GM10847 (cell line): ENCODE data around the gene CTAGE1.

ENCODE experiments used
- POLR2A ChIP-seq: IDR thresholded peaks from 2 replicates; pipeline ENCODE4 v1.6.1; 2011; ENCODE audit not compliant: insufficient read length; ENCODE audit errors: extremely low read depth

Gene CTAGE1

DNA sequence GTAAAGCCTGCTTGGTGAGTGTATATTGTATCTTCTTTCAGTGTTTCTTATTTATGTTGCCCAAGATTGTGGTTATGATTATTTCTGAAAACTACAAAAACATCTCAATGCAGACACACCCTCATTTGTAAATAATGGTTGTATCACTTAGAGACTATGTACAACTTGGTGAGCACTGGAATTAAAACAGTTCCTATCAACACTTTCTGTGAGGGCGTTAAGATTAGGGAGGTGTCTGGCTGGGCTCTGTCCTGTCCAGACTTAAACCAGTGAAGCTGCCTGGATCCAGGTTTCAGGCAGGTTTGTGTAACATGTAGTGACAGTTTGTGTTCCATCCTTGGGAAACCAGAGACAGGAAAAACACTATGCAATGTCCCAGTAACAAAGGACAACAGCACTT is 49.7 kb downstream of the CTAGE1 start:
- no peak for TF ChIP-seq POLR2A

DNA sequence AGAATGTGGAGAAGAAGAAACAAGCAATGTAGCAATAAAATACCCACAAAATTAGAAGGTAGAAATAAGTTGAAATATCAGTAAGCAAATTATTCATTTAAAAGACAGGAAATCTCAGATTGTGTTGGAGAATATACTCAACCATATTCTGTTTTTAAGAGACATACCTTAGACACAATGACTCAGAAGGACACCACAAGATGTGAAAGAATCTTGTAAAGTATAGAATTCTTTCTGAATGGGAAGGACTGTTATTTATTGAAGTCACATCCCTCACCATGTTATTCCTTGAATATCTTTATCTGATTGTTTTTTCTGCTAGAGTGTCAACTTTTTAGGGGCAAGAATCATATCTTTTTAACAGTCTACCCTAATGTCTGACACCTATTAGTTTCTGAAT is 50.4 kb downstream of the CTAGE1 start:
- no peak for TF ChIP-seq POLR2A

DNA sequence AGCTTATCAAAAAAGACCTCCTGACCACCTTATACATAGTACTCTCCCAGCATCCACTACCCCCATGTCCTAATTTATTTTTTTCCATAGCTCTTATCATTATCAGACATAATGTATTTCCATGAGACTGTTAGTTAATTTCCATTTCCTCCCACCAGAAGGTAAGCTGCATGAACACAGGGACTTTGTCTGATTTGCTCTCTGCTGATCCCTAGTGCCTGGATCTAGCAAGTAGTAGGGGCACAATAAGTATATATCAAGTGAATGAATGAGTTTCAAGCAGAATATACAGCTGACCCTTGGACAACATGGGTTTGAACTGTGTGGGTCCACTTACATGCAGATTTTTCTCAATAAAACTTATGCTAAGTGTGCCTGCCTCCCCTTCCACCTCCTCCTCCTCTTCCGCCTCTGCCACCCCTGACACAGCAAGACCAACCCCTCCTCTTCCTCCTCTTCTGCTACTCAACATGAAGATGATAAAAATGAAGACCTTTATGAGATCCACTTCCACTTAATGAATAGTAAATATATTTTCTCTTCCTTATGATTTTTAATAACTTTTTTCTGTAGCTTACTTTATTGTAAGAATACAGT is 53.8 kb downstream of the CTAGE1 start:
- TF ChIP-seq POLR2A, result no peak
